K562 (cell line): ENCODE measurements around the gene FOXO4. TPM values are rescaled to one million over a fixed set of nuclear protein-coding genes. Genes with fewer than 3 reads are reported as not detected.

ENCODE experiments used
- KAT8 ChIP-seq: fragments of 450-650 bp; IDR thresholded peaks from 2 replicates; pipeline ENCODE4 v1.6.1; 2016; ENCODE audit warnings: low read depth, mild to moderate bottlenecking
- MYNN ChIP-seq, 2 experiments: sonication (generic); formaldehyde crosslinking in 1 of 2; IDR thresholded peaks; 2 replicates each; pipeline versions ENCODE4 v1.5.0 to v1.6.1; 2016 to 2020; ENCODE audit warnings: antibody characterized with exemption in 1 of 2, missing genetic modification reagents in 1 of 2
- NFIC ChIP-seq: fragments of 450-650 bp; IDR thresholded peaks from 2 replicates; pipeline ENCODE4 v1.6.1; 2017; ENCODE audit warnings: mild to moderate bottlenecking, inconsistent platforms
- RREB1 ChIP-seq: fragments of 250-450 bp; sonication (Bioruptor Pico); IDR thresholded peaks from 2 replicates; pipeline ENCODE4 v1.4.0; 2020
- TOE1 ChIP-seq, 2 experiments: fragments of 450-650 bp in 1 of 2; sonication (generic) in 1 of 2; formaldehyde crosslinking in 1 of 2; IDR thresholded peaks; 2 replicates each; pipeline versions ENCODE4 v1.7.1 to v1.8.0; 2016 to 2022; ENCODE audit warnings: borderline replicate concordance in 2 of 2, mild to moderate bottlenecking in 2 of 2, antibody characterized with exemption in 1 of 2, inconsistent platforms in 1 of 2, low read depth in 1 of 2, missing genetic modification reagents in 1 of 2, moderate library complexity in 1 of 2
- VEZF1 ChIP-seq: fragments of 200-800 bp; sonication (Bioruptor generic); IDR thresholded peaks from 2 replicates; pipeline ENCODE4 v1.6.1; 2017; ENCODE audit warnings: missing genetic modification characterization, missing compliant biosample characterization
- XRCC5 ChIP-seq: fragments of 200-400 bp; formaldehyde crosslinking; IDR thresholded peaks from 2 replicates; pipeline ENCODE4 v1.6.1; 2017; ENCODE audit warnings: low read depth, mild to moderate bottlenecking, low read length
- ZFP30 ChIP-seq: fragments of 250-450 bp; sonication (Bioruptor Pico); IDR thresholded peaks from 2 replicates; pipeline ENCODE4 v1.8.0; 2022; ENCODE audit warnings: moderate library complexity, mild to moderate bottlenecking, inconsistent platforms, borderline replicate concordance
- ZNF280B ChIP-seq: fragments of 250-450 bp; sonication (Bioruptor Pico); IDR thresholded peaks from 2 replicates; pipeline ENCODE4 v1.5.1; 2021; ENCODE audit warnings: mild to moderate bottlenecking
- polyA plus RNA-seq, 8 experiments: library from polyadenylated mRNA; depleted of rRNA in 4 of 8; stranded (reverse) in 5 of 8; unstranded in 3 of 8; fragments of >200 nt; fragmentation: Nextera tagmentation in 2 of 8; fragmentation: Illumina TruSeq in 1 of 8; extraction: Ambion mirVana in 2 of 8; extraction: Trizol in 1 of 8; gene quantifications; 2 replicates each; pipeline versions ENCODE4 v1.2.1 to v1.2.3, GENCODE V29; 2011 to 2014; ENCODE audit warnings: inconsistent platforms in 1 of 8, missing spikeins in 1 of 8
- total RNA-seq, 7 experiments: library from RNA; depleted of rRNA in 6 of 7; stranded (reverse); fragments of >200 nt in 6 of 7; fragmentation: Illumina TruSeq in 2 of 7; extraction: Trizol in 2 of 7; gene quantifications; 2 replicates each; pipeline versions ENCODE4 v1.2.1 to v1.2.3, GENCODE V29; 2011 to 2021; ENCODE audit warnings: low replicate concordance in 1 of 7

Gene FOXO4
- total and polyA plus RNA-seq, 9 of the 15 experiments (the other 6 are each of a cell fraction or from before 2014, with no cell fraction given) = 0.13 to 26.6 (median 8.5) TPM

- no peak for TF ChIP-seq XRCC5
- TF ChIP-seq KAT8 = no peak
- peak; percentile 82 for TF ChIP-seq VEZF1
- no peak for TF ChIP-seq ZNF280B (CRISPR knock-in tag)
- TF ChIP-seq TOE1 (IDR thresholded peaks at IDR 0.05; ENCODE audit: borderline replicate concordance) = peak; percentile 30; the same call in 1 of the 2 replicates
- TF ChIP-seq TOE1 (CRISPR knock-in tag; IDR thresholded peaks at IDR 0.05; ENCODE audit: borderline replicate concordance, low read depth) = no peak
- TF ChIP-seq MYNN (IDR thresholded peaks at IDR 0.05) = no peak
- TF ChIP-seq MYNN (CRISPR knock-in tag; IDR thresholded peaks at IDR 0.05) = no peak
- TF ChIP-seq ZFP30 (CRISPR knock-in tag) = no peak
- TF ChIP-seq RREB1 (CRISPR knock-in tag) = no peak
- TF ChIP-seq NFIC = peak; percentile 27; the same call in 1 of the 2 replicates
These were observed 7.7 kb downstream of the FOXO4 start (continued) for GRCh38 chrX:71103110-71103983.
